NT2/D1 (cell line): ENCODE measurements around the gene COL26A1.

Source experiments
- YY1 ChIP-seq: IDR thresholded peaks from 2 replicates; pipeline ENCODE4 v1.6.1; 2011; ENCODE audit not compliant: insufficient read length, insufficient read depth
- ZNF274 ChIP-seq: IDR thresholded peaks from 2 replicates; pipeline ENCODE4 v1.6.1; 2011; ENCODE audit warnings: mild to moderate bottlenecking, low read depth, low read length

- no peak for TF ChIP-seq ZNF274
- TF ChIP-seq YY1: no peak
Measured at GRCh38 chr7:101400751-101401150, 38.1 kb downstream of the COL26A1 start.
